Erythroblast (primary cell): Measurements from ENCODE around the gene FILIP1L.

Source experiments
- DNase-seq, 2 experiments: peaks; one replicate each; lab custom pipeline; 2025; lab: John Stamatoyannopoulos, UW
- GATA1 ChIP-seq: IDR thresholded peaks from 2 replicates; pipeline ENCODE4 v1.6.1; 2011; ENCODE audit warnings: low read depth, mild to moderate bottlenecking, control low read depth, low read length, moderate library complexity
- POLR2A ChIP-seq: IDR thresholded peaks from 2 replicates; pipeline ENCODE4 v1.6.1; 2011; ENCODE audit warnings: mild to moderate bottlenecking, low read length

FILIP1L gene

DNA sequence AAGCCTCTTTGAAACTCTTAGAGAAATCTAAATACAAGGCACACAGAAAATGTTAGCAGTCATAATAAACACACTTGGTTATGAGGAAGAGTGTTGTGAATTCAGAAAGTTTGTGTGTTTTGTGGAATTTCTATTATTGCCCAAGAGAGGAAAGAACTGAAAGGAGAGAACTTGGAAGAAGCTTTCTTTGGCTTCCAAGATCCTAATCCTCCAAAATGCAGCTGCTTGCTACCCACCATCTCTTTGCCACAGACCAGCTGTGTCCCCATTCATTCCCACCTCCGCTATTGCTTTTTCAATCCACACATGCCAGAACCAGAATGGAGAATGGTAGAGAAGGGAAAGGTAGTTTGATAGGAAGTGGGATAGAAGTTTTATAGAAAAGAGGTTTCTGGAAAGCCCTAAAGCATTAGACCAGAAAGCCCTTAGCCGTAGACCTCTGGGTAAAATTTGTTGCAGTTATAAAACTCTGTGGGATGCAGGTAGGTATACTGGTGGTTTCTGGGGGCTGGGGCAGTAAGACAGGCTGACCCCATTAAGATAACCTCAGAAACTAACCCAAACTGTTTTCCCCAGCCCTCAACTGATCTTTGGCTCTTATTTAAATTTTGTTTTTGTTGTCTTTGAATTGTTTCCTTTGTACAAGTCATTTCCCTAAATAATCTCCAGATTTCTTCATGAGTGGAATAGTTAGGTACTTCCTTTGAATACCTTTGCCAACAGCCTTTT lies 108.5 kb downstream of the FILIP1L start:
- no peak for DNase-seq
- TF ChIP-seq GATA1 = no peak
- no peak for TF ChIP-seq POLR2A

DNA sequence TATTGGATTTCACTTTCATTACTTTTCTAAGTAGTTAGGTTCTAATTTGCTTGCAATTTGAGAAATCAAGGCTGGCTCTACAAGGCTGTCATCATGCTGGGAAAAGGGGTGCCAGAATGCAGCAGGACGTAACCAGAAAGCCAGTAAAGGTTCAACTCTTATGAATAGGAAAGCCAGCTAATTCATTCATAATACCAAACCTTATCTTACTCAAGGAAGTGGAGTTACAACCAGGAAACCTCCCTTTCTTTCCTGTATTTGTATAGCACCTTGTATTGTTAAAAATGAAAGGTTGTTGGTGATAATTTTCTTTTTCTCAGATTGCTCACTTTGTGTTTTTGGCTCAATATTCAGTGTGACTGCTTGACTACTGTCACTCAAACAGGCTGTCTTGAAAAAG lies 109.4 kb downstream of the FILIP1L start:
- DNase-seq = no peak
- TF ChIP-seq GATA1 = no peak
- no peak for TF ChIP-seq POLR2A

DNA sequence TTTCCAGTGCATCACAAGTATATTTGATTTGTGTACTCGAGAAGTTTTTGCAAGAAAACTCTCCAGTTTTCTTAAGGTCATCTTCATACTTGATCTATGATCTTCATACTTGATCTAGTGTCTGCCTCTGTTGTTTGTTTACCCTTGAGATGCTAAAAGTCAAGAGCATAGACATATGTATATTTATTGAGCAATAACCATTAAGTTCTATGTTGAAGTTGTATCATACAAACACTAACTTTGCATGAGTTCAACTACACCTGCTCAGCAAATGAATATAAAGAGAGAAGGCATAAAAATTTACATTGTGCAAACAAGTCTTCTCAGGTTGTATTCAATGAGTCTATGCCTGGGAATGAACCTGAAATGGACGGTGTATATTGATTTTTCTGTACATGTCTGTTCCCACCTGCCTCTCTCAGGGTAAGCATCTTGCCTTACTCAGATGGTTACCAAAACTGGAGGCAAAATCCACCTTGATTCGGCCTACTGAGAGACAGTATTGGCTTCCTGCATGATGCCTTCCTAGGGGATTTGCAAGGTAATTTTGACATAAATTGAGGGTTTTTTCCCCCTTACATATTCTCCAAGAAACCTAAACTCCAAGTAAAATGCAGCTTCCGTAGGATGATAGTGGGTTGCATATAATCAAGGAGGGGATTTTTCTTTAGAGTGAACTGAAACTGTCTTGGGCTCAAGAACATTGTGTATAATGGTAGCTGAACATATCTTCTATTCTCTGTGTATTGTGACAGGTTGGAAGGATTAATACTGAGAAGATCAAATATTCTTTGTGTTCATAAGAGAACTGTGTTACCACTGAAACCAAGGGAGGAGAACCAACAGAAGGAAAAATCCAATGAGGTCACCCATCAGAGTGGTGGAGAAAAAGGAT lies 110.4 kb downstream of the FILIP1L start:
- TF ChIP-seq GATA1 (no peak), POLR2A (no peak)

DNA sequence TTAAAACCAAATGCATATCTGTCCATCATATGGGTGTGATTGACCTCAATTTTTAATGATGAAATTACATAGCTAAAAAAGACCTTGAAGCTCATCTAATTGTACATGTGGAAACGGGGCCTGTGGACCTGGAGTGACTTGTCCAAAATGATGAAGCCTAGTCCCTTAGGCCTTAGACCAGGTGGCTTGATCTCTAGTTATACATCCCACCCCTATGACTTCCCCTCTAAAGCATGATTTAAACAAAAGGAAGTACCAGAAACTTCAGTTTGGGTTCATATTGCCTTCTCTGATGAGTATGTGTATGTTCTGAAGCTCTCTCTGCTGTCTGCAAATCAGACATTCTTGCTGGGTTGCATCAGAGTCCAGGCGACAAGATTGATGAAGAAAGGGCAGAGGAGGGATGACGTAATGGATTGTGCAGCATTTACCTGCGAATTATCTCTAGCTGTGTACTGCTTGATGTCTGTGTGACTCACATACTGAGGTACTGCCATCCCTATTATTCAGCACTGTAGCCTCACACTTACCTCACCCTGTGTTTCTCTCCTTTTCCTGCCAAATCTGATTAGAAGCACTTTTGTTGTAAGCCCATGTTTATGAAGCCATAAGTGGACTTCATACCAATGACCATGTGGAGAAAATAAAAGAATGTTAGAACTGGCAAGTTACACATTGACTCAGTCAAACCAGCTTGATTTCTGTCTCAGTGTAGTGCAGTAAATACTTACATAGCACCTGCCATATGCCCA lies 111.5 kb downstream of the FILIP1L start:
- TF ChIP-seq GATA1 (no peak), POLR2A (no peak)
- DNase-seq = no peak

More for the DNA sequence above, 110.4 kb downstream of the FILIP1L start:
- no peak for DNase-seq

DNA sequence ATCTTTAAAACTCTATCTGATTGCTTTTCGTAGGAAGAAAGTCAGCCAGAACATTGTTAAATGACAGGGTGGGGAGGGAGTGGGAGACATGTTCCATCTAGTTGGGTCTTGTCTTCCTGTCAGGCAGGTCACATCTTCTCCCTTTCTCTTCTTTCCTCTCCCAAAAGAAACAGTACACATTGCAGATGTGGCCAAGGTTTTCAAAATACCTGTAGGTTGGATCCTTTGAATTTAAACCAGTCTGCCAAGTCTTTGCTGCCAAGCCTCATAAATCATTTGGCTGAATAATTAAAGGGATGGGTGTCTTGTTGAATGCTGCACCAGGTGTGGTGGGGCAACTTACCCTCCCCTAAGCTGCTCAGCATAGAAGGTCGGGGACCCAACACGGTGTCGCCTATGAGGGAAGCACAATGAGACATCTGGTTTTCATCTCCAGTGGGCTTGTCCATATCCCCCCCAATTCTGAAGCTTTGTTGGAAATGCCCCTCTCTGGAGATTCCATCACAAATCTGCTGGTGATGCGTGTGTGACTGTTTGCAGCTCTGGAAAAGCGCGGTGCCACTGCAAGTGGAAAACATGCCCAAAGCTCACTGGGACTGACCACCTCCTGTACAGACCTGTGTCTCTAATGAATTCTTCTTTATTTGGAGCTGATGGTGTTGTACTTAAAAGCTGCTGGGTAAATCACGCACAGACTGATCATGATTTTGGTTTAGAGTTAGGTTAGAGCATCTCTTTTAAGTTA lies 112.6 kb downstream of the FILIP1L start:
- no peak for TF ChIP-seq GATA1
- TF ChIP-seq POLR2A = no peak
- no peak for DNase-seq

DNA sequence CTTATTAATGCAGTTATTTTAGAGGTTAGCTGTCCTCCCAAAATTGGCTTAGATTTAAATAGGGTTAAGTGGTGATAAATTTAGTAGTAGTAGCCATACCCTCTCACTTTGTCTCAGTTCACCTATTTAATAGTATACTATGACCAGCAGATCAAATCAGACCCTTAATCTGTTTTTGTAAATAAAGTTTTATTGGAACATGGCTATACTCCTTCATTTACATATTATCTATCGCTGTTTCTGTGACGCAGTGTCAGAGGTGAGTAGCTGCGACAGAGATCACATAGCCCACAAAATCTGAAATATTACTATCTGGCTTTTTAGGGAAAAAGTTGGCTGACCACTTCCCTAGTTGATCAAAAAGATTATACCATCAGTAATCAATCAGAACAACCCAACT lies 113.2 kb downstream of the FILIP1L start:
- DNase-seq = no peak
- no peak for TF ChIP-seq POLR2A
- no peak for TF ChIP-seq GATA1

DNA sequence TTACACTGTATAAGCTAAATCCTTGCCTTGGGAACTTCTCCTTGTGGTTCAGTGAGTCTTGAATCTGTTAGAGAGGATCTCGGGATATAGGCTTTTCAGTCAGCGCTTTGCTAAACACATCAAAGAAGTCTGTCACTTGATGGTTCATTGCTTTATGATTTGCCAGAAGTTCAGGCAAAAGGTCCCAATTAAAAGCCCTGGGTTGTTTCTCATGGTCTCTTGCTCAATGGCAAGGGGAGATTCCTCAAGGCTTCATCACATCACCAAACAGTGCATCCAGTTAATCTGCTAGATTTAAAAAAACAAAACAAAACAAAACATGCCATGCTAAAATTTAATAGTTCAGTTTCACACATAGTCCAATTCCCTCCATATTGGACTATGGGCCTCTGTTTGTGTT lies 114.8 kb downstream of the FILIP1L start:
- DNase-seq = no peak

DNA sequence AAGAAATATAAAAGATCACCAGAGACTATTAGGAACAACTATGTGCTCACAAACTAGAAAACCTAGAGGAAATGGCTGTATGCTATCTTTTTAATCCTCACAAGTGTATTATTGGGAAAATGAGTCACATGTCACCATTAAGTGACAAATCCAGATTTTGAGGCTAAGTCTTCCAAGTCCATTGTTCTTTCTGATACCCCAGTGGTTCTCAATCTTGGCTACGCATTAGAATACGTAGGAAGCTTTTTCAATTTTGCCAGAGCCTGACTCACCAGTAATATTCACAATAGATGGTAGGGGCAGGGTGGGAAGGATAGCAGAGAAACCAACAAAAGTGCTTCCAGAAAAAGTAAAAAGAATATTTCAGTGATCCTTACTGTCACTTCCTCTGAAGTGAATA lies 117.0 kb downstream of the FILIP1L start:
- TF ChIP-seq GATA1 = no peak
- TF ChIP-seq POLR2A = no peak
- no peak for DNase-seq

More for the DNA sequence above, 114.8 kb downstream of the FILIP1L start:
- TF ChIP-seq POLR2A (no peak), GATA1 (no peak)

DNA sequence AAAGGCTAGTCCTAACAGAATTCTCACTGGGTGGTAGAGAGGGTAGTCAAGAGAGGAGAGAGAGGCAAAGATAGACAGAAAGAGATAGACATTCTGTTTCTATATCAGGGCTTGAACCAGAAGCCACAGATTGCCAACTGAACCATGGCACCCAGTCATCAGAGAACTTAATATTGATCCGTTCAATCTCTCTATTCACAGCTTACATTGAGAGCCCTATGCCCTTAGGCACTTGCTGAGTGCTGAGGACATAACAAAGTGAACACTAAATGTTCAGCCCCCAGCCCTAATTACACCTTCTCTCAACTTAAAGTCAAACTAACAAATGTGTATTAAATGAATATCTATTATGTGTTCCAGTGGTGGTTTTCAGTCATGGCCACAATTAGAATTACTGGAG lies 124.1 kb downstream of the FILIP1L start:
- no peak for DNase-seq
- TF ChIP-seq GATA1 (no peak), POLR2A (no peak)

DNA sequence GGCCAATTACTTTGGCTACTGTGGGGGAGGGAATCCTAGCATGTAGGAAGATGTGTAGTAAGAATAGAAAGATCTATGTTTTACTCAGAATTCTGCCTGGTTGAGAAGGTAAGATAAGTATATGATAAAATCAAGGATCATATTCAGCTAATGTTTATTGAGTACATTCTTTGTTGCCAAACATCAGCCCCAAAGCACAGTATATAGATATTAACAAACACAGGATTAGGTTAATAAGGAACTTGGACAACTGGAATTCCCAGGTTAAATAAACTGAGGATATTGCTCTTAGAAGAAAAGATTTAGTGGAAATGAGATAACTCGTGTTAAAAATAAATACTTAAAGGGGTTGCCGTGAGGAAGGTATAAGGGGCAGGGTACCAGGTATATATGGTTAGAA lies 129.6 kb downstream of the FILIP1L start:
- no peak for TF ChIP-seq POLR2A
- TF ChIP-seq GATA1 = no peak
- no peak for DNase-seq

DNA sequence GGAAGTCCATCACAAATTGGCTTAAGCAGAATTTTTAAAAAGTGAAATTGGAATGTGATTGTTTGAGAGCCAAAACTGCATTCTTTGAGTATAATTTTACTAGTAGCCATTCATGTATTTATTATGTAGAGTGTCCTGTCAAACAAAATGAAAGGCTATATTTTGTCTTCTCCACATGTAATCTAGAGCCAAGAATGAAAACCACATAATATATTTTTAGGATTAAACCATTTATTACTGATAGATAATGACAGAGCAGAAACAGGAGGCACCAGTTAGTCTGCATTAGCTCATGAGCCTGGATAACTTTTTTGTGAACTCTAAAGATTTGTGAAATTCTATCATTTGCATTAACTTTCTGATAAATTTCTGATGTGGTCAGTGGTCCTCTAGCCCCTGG lies 130.2 kb downstream of the FILIP1L start:
- no peak for DNase-seq
- no peak for TF ChIP-seq GATA1
- no peak for TF ChIP-seq POLR2A

DNA sequence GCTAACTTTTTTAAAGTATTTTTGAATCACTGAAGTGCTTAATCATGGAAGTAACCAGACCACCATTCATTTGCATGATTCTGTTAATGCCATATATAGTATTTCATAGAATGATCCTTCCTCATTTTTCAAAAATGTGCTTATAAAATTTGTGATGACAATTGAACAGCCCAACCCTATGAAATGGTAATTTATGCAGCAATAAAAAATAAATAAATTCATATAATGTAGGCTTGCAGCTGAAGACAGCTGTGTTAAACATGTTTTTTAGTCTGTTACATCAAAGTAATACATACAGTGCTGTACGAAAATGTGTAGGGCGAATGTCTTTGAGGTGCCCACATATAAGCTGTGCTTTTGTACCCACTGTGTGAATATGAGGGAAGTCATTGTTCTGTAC lies 131.7 kb downstream of the FILIP1L start:
- no peak for DNase-seq
- TF ChIP-seq POLR2A (no peak), GATA1 (no peak)

DNA sequence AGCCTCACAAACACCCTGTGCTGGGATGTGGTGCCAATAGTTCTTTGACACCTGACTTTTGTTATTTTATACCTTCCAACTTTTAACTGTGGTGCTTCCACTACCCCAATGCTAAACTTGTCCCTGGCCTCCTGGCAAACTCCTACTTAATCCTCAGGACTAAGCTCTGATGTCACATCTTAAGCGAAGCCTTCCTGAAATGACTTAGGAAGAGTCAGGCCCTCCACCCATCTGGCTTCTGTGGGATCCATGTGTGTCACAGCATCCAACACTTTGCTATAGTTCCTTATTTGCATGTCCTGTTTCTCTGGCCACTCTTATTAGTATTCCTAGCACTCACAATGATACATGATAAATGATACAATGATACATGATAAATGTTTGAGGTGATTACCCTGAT lies 133.2 kb downstream of the FILIP1L start:
- no peak for DNase-seq
- TF ChIP-seq POLR2A (no peak), GATA1 (no peak)
